PFSK-1 (cell line): ENCODE measurements around the gene FDXR.

Source experiments
- FOXP2 ChIP-seq: optimal IDR thresholded peaks from 2 replicates; pipeline ENCODE3; 2011; ENCODE audit warnings: borderline replicate concordance, control low read depth, inconsistent platforms; ENCODE audit not compliant: insufficient read depth; ENCODE audit errors: extremely low read length, extremely low read depth
- POLR2AphosphoS5 ChIP-seq: IDR thresholded peaks from 2 replicates; pipeline ENCODE4 v1.6.1; 2012; ENCODE audit warnings: low read depth, mild to moderate bottlenecking, control low read depth, low read length, moderate library complexity
- SIN3A ChIP-seq: IDR thresholded peaks from 2 replicates; pipeline ENCODE4 v1.6.1; 2012; ENCODE audit warnings: mild to moderate bottlenecking, low read length, moderate library complexity, borderline replicate concordance; ENCODE audit not compliant: insufficient read depth
- TAF1 ChIP-seq: IDR thresholded peaks from 2 replicates; pipeline ENCODE4 v1.6.1; 2012; ENCODE audit warnings: low read length, control low read depth, borderline replicate concordance; ENCODE audit not compliant: insufficient read depth
- TF ChIP-seq, protein P1 (sequence below), 2 experiments: IDR thresholded peaks; 2 replicates each; pipeline versions ENCODE4 v1.6.1 to v1.8.0; 2011 to 2012; ENCODE audit warnings: low read depth in 2 of 2, low read length in 2 of 2, control low read depth in 1 of 2, inconsistent platforms in 1 of 2, mild to moderate bottlenecking in 1 of 2, moderate library complexity in 1 of 2; ENCODE audit not compliant: insufficient read depth in 1 of 2

Gene FDXR

GRCh38 chr17:74864866-74865395 is 7.9 kb downstream of the FDXR start:
- TF ChIP-seq POLR2AphosphoS5 (no peak), FOXP2 (no peak), SIN3A (no peak), TAF1 (no peak)
- TF ChIP-seq, protein P1, sequence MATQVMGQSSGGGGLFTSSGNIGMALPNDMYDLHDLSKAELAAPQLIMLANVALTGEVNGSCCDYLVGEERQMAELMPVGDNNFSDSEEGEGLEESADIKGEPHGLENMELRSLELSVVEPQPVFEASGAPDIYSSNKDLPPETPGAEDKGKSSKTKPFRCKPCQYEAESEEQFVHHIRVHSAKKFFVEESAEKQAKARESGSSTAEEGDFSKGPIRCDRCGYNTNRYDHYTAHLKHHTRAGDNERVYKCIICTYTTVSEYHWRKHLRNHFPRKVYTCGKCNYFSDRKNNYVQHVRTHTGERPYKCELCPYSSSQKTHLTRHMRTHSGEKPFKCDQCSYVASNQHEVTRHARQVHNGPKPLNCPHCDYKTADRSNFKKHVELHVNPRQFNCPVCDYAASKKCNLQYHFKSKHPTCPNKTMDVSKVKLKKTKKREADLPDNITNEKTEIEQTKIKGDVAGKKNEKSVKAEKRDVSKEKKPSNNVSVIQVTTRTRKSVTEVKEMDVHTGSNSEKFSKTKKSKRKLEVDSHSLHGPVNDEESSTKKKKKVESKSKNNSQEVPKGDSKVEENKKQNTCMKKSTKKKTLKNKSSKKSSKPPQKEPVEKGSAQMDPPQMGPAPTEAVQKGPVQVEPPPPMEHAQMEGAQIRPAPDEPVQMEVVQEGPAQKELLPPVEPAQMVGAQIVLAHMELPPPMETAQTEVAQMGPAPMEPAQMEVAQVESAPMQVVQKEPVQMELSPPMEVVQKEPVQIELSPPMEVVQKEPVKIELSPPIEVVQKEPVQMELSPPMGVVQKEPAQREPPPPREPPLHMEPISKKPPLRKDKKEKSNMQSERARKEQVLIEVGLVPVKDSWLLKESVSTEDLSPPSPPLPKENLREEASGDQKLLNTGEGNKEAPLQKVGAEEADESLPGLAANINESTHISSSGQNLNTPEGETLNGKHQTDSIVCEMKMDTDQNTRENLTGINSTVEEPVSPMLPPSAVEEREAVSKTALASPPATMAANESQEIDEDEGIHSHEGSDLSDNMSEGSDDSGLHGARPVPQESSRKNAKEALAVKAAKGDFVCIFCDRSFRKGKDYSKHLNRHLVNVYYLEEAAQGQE (IDR thresholded peaks at IDR 0.05; ENCODE audit: insufficient read depth in 1 of 2, low read depth in 2 of 2, low read length in 2 of 2) = no peak

DNA sequence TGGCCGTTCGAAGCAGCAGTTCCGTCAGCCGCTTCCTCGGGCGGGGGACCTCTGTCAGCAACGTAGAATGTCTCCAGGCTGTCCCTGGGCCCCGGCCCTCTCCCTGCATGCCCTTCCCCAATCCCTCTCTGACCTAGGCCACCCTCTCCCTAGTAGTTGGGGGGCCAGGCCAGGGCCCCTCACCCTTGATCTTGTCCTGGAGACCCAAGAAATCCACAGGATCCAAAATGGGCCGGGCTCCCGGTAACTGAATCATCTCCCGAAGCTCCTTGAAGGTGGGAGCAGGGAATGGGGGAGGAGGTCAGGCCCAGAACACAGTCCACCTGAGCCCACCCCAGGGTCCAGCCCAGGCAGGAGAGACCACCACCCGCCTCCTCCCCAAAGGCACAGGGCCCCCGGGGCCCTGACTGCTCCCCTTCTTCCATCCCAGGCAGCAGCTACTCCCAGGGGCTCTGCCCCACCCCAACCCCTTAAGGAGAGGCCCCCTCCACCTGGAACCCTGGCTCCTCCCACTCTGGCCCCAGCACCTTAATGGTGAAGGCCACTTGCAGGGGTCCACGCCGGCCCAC is 8.4 kb downstream of the FDXR start:
- TF ChIP-seq FOXP2 = no peak
- no peak for TF ChIP-seq TAF1
- no peak for TF ChIP-seq POLR2AphosphoS5
- TF ChIP-seq SIN3A = no peak
- TF ChIP-seq, protein P1 (IDR thresholded peaks at IDR 0.05; ENCODE audit: insufficient read depth in 1 of 2, low read depth in 2 of 2, low read length in 2 of 2) = no peak

DNA sequence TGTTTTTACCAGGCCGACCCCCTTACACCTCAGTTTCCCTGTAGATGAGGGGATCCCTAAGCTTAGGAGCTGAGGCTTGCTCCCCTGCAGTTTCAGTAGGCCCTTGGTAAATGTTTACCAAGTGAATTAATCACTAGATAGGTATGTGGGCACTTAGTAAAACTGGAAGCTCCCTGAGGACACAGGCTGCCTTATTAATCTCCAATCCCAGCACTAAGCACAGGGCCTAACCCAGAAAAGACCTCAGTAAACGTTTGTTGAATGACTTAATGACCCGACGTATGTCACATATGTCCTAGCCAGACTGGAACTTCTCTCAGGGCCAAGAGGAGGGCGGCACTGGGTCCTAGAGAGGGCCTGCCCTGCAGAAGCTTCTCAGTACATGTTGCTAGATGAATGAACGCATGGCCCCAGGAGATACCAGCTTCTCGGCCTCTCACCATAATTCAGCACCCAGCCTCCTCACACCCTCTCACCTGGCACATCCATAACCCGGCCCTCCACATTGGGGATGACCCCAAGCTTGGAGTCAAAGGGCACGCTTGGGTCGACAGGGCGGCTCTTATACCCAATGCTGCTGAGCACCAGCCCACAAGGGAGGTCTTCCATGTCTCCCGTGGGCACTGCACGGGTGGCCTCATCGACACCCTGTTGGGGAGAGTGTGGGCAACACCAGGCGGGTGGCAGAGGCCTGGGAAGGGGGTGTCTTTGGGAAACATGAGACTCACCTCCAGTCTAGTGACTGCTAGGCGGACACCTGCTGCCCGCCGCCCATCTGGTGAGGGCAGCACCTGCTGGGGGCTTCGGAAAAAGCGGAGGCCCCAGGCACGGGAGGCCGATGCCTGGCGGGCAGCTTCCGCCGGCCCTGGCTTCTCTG is 9.1 kb downstream of the FDXR start:
- TF ChIP-seq, protein P1 (IDR thresholded peaks at IDR 0.05; ENCODE audit: insufficient read depth in 1 of 2, low read depth in 2 of 2, low read length in 2 of 2) = no peak
- TF ChIP-seq SIN3A (no peak), TAF1 (no peak), FOXP2 (no peak), POLR2AphosphoS5 (no peak)

DNA sequence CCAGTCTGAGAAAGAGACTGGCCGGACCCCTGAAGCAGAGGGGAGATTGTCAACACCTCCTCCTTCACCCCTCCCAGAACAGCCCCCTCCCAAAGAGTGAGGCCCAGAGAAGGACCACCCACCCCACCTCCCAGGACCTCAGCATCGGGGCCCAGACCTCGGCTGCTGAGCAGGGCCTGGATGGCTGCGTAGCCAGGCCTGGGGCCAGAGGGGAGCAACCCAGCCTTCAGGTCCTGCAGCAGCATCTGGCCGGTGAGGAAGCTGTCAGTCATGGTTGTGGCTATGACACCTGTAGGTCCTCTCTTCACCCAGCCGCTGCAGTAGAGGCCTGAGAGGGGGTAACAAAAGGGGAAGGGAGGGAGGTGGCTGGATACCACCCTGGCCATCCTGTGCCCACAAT is 9.9 kb downstream of the FDXR start:
- TF ChIP-seq SIN3A (no peak), TAF1 (no peak), FOXP2 (no peak), POLR2AphosphoS5 (no peak)
- TF ChIP-seq, protein P1 (IDR thresholded peaks at IDR 0.05; ENCODE audit: insufficient read depth in 1 of 2, low read depth in 2 of 2, low read length in 2 of 2) = no peak
